Mononuclear cell (primary cell): ENCODE results near the gene EYS. TPM values are rescaled to one million over a fixed set of nuclear protein-coding genes. Genes with fewer than 3 reads are reported as not detected.

Experiments used
- H3K27me3 ChIP-seq: 2 replicates; pipeline ENCODE4 v1.6.0; 2011; ENCODE audit warnings: low read length, control low read depth; ENCODE audit not compliant: insufficient read depth
- H3K4me1 ChIP-seq: 2 replicates; pipeline ENCODE4 v1.5.1; 2011; ENCODE audit warnings: mild to moderate bottlenecking, low read length, control low read depth; ENCODE audit not compliant: insufficient read depth
- H3K4me3 ChIP-seq: 2 replicates; pipeline ENCODE4 v1.5.1; 2011; ENCODE audit warnings: mild to moderate bottlenecking, low read length, moderate library complexity
- H3K9me3 ChIP-seq: 2 replicates; pipeline ENCODE4 v1.5.1; 2011; ENCODE audit warnings: low read depth, mild to moderate bottlenecking, control low read depth, low read length
- total RNA-seq: library from RNA; depleted of rRNA; stranded (reverse); fragments of >200 nt; gene quantifications from one replicate; pipeline ENCODE4 v1.2.3, GENCODE V29; 2012

EYS gene
- total RNA-seq, 1 donor: under 0.01 TPM

DNA sequence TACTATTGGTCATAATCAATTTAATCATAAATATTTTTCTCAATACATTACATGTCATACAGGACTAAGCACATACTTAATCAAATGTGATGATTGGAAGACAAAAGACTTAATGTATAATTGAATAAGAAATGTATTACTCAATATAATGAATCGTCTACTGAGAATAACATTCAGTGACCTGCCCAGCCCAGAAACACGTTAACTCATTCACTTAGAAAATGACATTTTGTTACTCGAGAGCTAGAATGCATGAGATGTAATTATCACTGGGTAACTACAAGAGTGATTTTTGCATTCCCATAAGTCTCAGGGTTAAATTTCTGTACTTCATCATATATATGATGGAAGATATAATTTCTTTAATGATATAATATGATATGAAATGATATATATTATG lies 444.8 kb downstream of the EYS start:
- H3K27me3 ChIP-seq: no peaks in the 10 kb centered on the region
- no peaks in the 10 kb centered on the region for H3K4me1 ChIP-seq
- H3K9me3 ChIP-seq: no peaks in the 10 kb centered on the region
- no peak overlapping the region for H3K4me3 ChIP-seq

DNA sequence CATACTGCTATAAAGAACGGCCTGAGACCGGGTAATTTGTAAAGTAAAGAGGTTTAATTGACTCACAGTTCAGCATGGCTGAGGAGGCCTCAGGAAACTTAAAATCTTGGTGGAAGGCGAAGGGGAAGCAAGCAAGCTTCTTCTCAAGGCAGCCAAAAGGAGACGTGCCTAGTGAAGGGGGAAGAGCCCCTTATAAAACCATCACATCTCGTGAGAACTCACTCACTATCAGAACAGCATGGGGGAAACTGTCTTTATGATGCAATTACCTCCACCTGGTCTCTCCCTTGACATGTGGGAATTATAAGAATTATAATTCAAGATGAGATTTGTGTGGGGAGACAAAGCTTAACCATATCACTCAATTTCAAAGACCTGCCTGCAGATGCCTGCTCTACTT lies 447.0 kb downstream of the EYS start:
- Histone ChIP-seq H3K9me3 (no peaks in the 10 kb centered on the region), H3K27me3 (no peaks in the 10 kb centered on the region), H3K4me1 (no peaks in the 10 kb centered on the region), H3K4me3 (no peak overlapping the region)

DNA sequence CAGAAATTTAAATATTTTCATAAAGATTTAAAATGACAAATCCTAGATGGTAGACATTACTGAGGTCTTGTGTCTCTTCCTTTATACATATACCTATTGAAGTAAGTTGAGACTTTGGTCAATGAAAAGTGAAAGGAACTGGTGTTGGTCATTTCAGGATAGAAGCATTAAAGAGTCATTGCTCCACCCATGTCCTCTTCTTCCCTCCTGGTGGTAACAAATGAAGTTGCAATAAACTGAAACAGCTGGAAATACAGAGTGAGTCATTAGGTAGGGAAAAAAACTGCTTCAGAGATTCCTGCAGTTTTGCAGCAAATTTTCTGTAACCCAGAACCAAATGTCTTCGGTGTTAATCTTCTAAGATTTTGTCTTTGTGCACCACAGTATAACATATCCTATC lies 448.0 kb downstream of the EYS start:
- Histone ChIP-seq H3K27me3 (no peaks in the 10 kb centered on the region), H3K4me3 (no peak overlapping the region), H3K4me1 (no peaks in the 10 kb centered on the region), H3K9me3 (no peaks in the 10 kb centered on the region)

DNA sequence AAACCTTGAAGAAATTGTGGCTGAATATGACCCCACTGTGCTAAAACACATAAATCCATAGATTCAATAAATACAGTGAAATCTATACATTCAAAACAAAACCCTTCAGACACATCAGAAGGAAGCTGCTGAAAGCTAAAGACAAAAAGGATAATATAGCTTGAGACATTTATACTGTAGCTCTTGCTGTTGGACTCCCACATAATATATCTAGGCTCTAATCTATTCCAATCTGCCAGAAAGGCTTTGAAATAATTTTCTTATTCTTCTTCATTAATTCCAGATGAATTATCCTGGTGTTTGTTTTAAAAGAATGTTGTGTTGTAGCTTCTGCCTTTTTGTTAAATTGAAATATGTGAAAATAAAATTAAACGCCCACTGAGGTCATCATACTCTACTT lies 454.0 kb downstream of the EYS start:
- no peaks in the 10 kb centered on the region for H3K27me3 ChIP-seq
- no peaks in the 10 kb centered on the region for H3K9me3 ChIP-seq
- H3K4me3 ChIP-seq: no peak overlapping the region
- no peaks in the 10 kb centered on the region for H3K4me1 ChIP-seq

DNA sequence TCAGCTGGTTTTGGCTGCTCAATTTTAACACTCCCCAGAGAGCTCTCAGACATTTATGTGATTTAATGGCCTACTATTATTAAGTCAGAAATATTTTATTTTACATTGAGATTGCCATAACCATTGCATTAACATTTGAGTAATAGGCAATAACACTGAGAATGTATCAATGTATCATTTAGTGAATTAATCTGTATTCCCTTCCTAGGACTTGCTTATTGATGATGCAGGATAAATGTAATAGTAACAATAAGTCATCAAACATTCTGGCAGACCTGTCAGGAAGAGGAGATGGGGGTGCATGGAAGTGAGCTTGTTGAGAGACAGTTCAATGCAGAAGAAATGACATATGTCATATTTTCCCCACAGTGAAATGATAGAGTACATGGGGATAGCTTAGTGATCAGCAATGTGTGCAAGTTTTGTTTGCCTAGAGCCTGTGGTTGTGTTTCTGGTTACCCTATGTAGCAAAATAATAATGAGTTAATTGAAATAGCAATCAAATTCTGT lies 458.9 kb downstream of the EYS start:
- Histone ChIP-seq H3K9me3 (no peaks in the 10 kb centered on the region), H3K4me3 (no peak overlapping the region), H3K27me3 (no peaks in the 10 kb centered on the region), H3K4me1 (no peaks in the 10 kb centered on the region)

DNA sequence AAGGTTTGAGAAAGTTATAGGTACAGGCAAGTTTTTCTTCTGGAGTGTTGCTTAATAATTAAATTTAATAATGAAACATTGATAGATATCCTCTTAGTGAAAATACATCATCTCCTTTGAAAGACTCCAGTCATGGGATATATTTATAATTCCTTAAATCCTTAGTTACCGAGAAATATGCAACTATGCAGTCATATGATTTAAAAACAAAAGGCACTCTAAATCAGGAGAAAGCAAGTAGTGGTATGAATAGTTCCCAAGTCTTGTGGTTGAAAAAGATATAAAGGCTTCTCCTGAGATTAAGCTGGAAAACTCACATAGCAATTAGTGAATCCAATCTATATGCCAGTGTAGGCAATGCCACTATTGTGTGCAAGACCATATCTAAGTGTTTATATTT lies 475.4 kb downstream of the EYS start:
- no peaks in the 10 kb centered on the region for H3K9me3 ChIP-seq
- H3K4me1 ChIP-seq: no peaks in the 10 kb centered on the region
- H3K4me3 ChIP-seq: no peak overlapping the region
- H3K27me3 ChIP-seq: no peaks in the 10 kb centered on the region

DNA sequence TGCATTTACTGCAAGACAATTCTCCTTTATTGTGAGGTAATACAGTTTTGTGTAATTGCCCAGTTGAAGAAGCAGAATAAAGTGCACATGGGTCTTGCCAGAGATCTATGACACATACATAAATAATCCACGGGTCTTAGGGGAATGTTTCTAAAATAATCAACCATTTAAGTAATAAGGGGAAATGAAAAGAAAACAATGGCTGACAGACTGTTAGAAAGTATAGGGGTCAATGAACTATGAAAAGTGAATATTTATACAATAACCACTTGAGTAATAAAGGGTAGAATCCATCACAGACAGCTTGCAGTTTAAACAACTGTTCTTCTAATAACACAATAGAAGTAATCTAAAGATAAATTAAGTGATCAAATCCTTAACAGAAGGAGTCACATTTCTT lies 477.2 kb downstream of the EYS start:
- no peaks in the 10 kb centered on the region for H3K27me3 ChIP-seq
- no peaks in the 10 kb centered on the region for H3K4me1 ChIP-seq
- H3K4me3 ChIP-seq: no peak overlapping the region
- H3K9me3 ChIP-seq: no peaks in the 10 kb centered on the region

DNA sequence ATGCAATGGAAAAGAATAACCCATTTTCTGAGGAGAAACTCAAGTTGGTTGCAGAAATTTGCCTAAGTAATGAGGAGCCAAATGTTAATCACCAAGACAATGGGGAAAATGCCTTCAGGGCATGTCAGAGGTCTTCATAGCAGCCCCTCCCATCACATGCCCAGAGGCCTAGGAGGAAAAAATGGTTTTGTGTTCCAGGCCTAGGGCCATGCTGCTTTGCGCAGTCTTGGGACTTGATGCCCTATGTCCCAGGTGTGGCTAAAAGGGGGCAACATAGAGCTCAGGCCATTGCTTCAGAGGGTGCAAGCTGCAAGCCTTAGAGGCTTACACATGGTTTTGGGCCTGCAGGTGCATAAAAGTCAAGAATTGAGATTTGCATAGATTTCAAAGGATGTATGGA lies 485.9 kb downstream of the EYS start:
- Histone ChIP-seq H3K27me3 (no peaks in the 10 kb centered on the region), H3K9me3 (no peaks in the 10 kb centered on the region), H3K4me1 (no peaks in the 10 kb centered on the region)

DNA sequence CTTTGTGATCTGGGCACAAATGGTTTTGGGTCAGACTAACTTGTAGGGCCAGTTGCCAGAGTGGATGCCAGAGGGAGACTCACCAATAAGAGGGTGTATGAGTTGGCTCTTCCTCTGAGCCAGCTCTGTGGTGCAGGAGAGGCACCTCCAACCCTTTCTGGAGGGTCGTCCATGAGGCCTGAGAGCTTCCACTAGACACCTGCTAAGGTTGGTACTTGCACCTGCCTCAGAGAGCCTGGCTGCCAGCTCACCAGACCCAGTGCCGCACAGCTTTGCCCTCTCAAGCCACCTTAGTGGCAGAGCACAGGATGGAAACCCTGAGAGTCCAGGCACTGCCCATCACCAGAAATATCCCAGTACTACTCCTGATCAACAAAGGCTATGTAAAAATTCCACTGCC lies 504.3 kb downstream of the EYS start:
- no peaks in the 10 kb centered on the region for H3K27me3 ChIP-seq
- no peaks in the 10 kb centered on the region for H3K4me1 ChIP-seq
- no peak overlapping the region for H3K4me3 ChIP-seq
- peaks cover 19% of the 10 kb centered on the region for H3K9me3 ChIP-seq

More for the DNA sequence above, 485.9 kb downstream of the EYS start:
- no peak overlapping the region for H3K4me3 ChIP-seq

DNA sequence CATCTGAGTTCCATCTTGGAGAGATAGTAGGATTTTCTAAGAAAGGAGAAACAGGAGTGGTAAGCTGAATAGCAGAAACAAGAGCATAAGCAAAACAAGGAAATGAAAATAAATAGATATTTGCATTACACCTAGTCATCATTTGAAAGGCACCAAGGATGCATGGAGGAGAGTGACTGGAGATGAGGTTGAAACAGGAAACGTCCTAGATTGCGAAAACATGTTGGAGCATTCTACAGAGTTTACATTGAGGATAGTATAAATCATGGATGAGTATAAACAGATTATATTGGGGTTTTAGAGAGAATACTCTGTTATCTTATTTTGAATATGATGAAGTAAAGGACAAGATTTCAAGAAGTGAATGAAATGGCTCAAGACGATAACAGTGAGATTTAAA lies 507.3 kb downstream of the EYS start:
- H3K27me3 ChIP-seq: no peaks in the 10 kb centered on the region
- peaks cover 6% of the 10 kb centered on the region for H3K9me3 ChIP-seq
- H3K4me1 ChIP-seq: no peaks in the 10 kb centered on the region

DNA sequence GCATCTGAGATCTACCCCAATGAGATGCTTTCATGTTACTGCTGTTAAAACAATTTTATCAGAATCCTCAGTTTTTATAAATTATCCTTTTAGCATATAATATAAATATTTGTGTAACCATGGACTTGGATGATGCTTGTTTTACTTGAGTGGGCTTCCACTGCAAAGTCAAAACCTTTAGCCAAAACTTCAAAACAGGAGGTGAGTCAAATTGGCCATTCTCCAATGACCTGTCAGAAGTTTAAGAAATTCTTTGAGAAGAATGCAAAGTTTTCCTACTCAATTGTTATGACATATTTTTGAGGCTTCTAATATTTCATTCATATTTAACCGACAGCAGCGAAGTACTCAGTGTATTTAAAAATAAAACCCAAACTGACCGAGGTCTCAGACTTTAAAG lies 507.9 kb downstream of the EYS start:
- H3K4me3 ChIP-seq: no peak overlapping the region
- peaks cover 6% of the 10 kb centered on the region for H3K9me3 ChIP-seq
- H3K4me1 ChIP-seq: no peaks in the 10 kb centered on the region
- H3K27me3 ChIP-seq: no peaks in the 10 kb centered on the region

More for the DNA sequence above, 507.3 kb downstream of the EYS start:
- H3K4me3 ChIP-seq: no peak overlapping the region

DNA sequence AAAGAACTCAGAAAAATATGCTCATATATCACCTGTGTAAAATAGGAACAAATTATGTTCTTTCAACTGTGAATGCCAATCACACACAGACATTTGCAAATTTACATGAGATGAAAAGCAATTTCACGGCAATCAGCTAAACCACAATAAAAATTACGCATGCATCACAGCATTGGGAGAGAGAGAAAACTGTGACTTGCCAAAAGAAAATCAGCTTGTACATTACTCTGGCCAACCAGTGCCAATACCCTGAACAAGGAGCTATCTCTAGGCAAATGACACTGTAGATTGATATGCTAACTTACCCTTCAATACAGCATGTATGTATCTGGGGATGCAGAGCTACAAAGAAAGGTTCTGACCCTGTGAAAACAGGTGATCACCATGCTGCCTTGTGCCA lies 515.6 kb downstream of the EYS start:
- Histone ChIP-seq H3K4me3 (no peak overlapping the region), H3K4me1 (no peaks in the 10 kb centered on the region), H3K27me3 (no peaks in the 10 kb centered on the region), H3K9me3 (peaks cover under 1% of the 10 kb centered on the region)

DNA sequence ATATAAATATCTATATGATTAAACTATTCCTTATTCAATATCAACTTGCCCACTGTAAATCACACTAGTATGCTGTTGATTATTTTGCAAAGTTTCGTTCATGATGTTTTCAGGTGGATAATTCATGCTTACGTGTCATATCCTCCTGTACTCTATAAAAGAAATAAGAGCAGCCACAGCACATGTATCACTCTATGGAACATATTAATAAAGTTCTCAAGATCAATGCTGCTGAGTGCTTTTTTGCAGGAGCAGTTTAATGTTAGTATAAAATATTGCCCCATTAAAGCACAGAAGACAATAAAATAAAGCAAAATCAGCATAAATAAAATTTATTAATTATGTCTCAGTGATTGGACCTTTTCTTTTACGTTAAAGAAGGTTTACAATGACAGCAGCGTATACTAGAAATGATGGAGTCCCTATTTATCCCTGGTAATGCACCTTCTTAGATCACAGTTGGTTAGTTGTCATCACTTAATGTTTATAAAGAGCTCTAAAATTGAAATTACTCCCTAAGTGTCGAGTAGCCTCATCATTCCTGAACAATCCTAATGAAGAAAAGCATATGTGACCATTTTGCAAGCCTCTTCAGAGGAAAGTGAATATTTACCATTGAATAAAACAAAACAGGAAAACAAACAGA lies 517.7 kb downstream of the EYS start:
- no peaks in the 10 kb centered on the region for H3K9me3 ChIP-seq
- no peak overlapping the region for H3K4me3 ChIP-seq
- H3K27me3 ChIP-seq: no peaks in the 10 kb centered on the region
- no peaks in the 10 kb centered on the region for H3K4me1 ChIP-seq

DNA sequence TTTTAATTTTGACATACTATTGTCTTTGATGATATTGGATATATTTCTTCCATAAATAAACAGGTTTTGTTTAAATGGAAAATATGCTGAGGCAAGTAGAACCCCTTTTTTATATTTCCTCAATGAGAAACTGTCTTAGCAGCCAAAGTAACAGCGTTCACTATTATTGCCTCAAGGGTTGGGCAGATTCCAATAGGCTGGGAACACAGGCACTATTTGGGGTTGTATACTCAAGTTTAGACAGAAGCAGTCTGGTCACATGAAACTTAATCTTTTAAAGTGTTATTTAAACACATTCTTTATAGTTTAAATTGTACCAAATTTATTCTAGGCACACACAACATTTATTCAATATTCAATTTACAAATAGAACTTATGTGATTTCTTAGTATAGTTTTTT lies 520.2 kb downstream of the EYS start:
- H3K27me3 ChIP-seq: no peaks in the 10 kb centered on the region
- H3K9me3 ChIP-seq: peaks cover 6% of the 10 kb centered on the region
- H3K4me1 ChIP-seq: no peaks in the 10 kb centered on the region
- H3K4me3 ChIP-seq: no peak overlapping the region

DNA sequence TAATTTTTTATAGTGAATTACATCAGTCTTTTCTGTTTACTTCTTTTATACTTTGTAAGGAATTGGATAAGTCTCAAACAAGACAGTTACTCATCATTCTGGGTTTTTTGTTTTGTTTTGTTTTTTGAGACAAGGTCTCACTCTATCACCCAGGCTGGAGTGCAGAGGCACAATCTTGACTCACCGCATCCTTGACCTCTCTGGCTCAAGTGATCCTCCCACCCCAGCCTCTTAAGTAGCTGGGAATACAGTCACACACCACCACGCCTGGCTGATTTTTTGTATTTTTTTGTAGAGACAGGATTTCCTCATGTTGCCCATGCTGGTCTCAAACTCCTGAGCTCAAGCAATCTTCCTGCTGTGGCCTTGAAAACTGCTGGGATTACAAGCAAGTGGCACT lies 524.3 kb downstream of the EYS start:
- peaks cover 6% of the 10 kb centered on the region for H3K9me3 ChIP-seq
- H3K27me3 ChIP-seq: no peaks in the 10 kb centered on the region
- H3K4me1 ChIP-seq: no peaks in the 10 kb centered on the region
- H3K4me3 ChIP-seq: no peak overlapping the region

DNA sequence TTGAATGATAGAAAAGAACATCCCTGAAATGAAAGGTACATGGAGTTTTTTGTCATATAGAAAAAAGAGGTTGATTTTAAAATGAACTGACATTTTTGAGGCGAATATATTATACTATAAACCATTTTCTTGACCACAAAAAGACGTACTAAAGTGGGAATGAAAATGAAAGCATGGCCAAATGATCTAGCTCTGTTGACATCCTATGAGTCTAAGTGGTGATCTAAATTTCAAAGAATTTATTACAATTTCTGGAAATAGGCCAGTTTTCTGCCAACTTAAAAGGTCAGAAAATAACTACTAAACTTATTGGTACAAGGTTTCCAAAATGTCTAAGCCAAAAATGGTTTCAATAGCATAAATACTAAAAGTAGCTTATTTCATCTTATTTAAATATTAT lies 536.8 kb downstream of the EYS start:
- H3K4me3 ChIP-seq: no peak overlapping the region
- no peaks in the 10 kb centered on the region for H3K4me1 ChIP-seq
- no peaks in the 10 kb centered on the region for H3K9me3 ChIP-seq
- no peaks in the 10 kb centered on the region for H3K27me3 ChIP-seq
